ENCODE data around the gene TGFBR3.

TGFBR3 gene

GRCh38 chr1:91707114-91707889 is 178.6 kb downstream of the TGFBR3 start:
- no peak for DNase-seq

GRCh38 chr1:91706140-91706957 is 179.6 kb downstream of the TGFBR3 start:
- DNase-seq: no peak

GRCh38 chr1:91704746-91705145 is 181.2 kb downstream of the TGFBR3 start:
- DNase-seq: no peak

DNA sequence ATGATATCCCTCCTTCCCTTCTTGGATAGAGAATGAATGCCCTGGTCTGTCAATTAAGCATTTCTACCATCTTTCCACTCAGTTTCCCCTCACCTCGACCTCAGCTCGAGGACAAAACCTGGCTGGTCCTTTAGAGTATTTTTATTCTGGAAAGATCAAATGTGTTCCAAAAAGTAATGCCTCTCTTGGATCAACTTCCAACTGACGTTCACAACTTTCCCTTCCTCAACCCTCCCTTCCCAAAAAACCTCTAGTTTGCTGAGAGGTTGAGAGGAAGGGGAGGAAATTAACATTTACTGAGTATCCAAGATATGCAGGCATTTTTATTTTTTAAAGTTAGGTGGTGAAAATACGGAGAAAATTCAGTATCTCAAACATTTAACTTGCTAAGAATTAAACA is 182.9 kb downstream of the TGFBR3 start:
- DNase-seq: no peak

DNA sequence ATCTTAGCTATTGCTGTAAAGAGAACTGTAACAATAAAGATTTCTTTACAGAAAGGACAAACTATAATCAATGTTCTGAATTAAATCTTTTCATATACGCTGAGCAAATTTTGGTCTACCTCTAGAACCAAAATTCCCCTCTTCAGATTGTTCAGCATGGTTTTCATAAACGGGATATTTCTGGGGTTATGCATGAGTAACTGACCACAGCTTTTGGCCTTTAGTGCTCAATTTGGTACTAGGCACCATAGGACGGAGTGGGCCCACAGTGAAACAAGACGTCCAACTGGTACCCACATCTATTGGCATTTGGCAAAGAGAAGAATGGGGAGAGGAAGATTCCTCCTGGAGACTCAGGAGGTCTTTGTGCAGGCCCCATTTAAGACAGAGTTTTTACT is 184.5 kb downstream of the TGFBR3 start:
- DNase-seq: no peak

DNA sequence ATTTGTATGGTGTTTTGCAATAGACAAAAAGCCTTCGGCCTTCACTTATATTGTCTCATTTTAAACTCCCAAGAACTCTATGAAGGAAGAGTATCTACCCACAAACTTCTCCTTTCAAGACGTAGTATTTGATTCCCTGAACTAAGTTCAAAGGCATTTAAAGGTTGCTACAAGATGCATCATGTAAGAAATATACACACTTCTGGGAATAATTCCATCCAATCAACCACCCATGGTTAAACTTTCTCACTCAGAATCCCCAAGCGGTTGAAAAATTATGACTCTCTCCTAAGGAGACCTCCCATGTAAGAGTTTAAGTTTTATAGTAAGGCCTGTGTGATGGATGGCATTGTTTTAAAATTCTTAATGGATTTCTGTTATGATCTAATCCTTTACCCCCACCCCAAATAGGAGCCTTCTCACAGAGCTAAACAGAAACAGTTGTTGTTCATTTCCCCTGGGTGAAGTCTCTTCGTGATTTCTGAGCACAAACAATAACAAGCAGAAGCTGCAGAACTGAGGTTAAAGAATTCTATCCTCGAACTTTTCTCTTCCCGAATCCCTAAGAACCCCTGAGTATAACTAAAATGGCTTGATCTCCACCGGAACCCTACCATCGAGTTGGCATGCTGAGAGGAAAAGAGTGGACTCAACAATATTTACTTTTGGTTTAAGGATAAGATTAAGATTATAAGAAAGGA is 185.0 kb downstream of the TGFBR3 start:
- DNase-seq: no peak

DNA sequence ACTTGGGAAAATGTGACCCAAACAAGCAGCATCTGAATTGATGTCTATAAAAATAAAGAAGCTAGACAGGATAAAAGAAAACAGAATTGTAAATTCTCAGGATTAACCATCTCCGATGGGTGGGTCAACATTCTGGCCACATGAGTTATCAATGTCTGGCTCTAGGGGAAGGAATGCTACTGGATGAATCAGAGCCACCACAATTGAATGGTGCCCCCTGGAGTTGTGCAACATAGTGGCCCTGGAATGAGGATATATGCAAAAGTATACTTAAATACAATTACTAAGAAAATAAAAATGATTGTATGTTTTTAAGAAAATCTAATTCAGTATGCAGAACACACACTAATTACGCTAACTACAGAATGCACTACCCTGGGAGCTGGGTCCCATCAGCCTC is 185.6 kb downstream of the TGFBR3 start:
- no peak for DNase-seq

- DNase-seq: no peak
These were observed 186.5 kb downstream of the TGFBR3 start for GRCh38 chr1:91699339-91699974.

GRCh38 chr1:91697861-91698260 is 188.1 kb downstream of the TGFBR3 start:
- DNase-seq: no peak

GRCh38 chr1:91697416-91697815 is 188.5 kb downstream of the TGFBR3 start:
- DNase-seq: no peak

DNA sequence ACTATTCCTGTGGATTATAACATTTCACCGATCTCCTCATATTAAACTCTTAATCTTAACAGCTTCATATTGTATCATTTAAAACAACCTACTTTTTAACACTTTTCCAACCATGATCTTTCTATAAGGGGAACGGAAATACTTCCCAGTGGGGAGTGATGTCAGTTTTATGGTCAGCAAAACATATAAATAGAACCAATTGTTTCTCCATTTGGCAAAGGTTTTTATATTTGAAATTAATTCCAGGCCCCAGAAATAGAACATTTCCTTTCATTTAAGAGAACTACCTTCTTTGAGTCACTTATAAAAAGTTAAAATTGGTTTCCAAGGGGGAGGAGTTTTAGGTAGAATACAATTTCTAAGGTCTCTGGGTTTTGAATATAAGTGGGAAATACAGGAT is 189.6 kb downstream of the TGFBR3 start:
- no peak for DNase-seq

GRCh38 chr1:91693557-91693956 is 192.4 kb downstream of the TGFBR3 start:
- no peak for DNase-seq

- DNase-seq: no peak
These were observed 194.4 kb downstream of the TGFBR3 start for GRCh38 chr1:91691525-91691924.

GRCh38 chr1:91689641-91690481 is 196.1 kb downstream of the TGFBR3 start:
- DNase-seq: no peak

DNA sequence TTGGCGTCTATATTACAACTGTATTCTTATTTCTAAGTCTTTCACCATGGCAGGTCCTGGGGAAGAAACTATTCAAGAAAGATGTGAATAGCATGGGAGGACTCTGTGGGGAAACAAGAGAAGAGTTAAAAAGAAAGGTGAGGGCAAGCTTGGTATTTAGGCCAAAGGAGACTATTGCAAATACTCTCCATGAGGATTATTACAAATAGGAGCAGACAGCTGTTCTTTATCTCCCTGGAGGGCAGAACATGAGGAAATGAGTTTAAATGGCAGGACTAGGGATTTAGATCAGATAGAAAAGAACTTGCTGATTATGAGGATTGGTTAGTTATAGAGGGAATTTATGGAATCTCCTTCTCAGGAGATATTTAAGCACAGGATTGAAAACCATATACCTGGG is 198.5 kb downstream of the TGFBR3 start:
- no peak for DNase-seq

GRCh38 chr1:91685994-91686393 is 200.0 kb downstream of the TGFBR3 start:
- DNase-seq: no peak

DNA sequence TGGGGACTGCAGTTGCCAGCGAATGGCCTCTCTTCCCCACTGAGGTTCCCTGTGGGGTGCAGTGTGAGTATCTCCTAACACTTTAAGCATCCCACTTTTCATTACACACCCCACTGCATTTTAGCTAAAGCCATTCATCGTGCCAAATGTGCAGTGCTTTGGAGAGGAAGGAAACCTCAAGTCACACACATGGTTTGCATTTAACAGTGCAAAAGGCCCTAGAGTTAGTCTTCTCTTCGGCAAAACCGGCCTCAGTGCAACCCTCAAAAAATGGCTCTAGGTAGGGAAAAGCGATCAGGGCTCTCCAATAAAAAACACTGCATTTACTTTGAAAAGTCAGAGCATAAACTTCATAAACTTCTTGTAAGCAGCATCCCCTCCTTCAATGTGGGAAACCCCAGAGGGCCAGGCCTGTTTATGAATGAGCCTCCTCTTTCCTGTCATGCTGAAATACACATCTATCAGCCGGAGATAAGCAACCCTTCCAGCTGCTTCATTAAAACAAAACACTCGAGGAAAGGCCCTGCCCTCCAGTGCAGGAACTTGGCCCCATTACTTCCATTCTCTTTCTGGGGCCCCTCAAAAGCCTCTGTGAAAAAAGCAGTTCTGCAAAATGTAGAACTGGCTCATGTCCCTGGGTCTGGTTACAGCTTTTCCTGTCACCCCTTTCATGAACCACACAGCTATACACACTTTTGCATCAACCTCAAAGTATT is 201.3 kb downstream of the TGFBR3 start:
- no peak for DNase-seq

GRCh38 chr1:91683598-91683951 is 202.4 kb downstream of the TGFBR3 start:
- no peak for DNase-seq

GRCh38 chr1:91682882-91683597 is 202.9 kb downstream of the TGFBR3 start:
- no peak for DNase-seq

DNA sequence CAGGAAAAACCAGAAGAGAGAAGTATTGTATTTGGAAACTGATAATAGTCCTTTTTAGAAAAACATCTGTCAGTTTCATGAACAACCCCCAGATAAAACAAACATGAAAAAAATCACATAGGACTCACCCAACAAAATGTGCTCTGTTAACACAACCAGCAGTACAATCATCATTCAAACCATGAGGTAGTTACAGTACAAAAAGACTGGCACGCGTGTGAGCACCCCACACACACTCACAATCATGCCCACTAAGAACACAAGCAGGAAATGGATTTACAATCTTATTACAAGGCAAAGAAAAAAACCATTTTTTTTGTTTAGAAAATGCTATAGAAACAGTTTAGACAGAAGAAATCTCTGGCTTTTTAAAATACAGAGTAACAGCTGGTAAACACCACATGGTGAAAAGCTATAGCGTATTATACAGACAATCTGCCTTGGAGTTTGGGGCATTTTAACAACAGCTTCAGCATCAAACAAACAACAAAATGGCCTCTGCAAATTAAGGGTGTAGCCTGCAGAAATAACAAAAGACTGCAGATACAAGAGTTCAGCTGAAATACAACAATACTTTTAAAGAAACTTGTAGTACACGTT is 205.3 kb downstream of the TGFBR3 start:
- DNase-seq: no peak

All from activated gamma-delta T cell (primary cell).